Endothelial cell of umbilical vein (primary cell): ENCODE data around the gene CBL.

Experiments used
- EZH2 ChIP-seq: IDR thresholded peaks from 2 replicates; pipeline ENCODE4 v1.6.1; 2012; ENCODE audit warnings: borderline replicate concordance, low read depth, mild to moderate bottlenecking, moderate library complexity, low read length, inconsistent platforms; ENCODE audit not compliant: severe bottlenecking
- FOS ChIP-seq: IDR thresholded peaks from 2 replicates; pipeline ENCODE4 v1.6.1; 2011; ENCODE audit warnings: mild to moderate bottlenecking, low read length, moderate library complexity, borderline replicate concordance; ENCODE audit not compliant: insufficient read depth
- GATA2 ChIP-seq: IDR thresholded peaks from 2 replicates; pipeline ENCODE4 v1.7.0; 2011; ENCODE audit warnings: low read depth, mild to moderate bottlenecking, moderate library complexity, mixed read lengths, low read length; ENCODE audit not compliant: insufficient read length, insufficient read depth
- JUN ChIP-seq: IDR thresholded peaks from 2 replicates; pipeline ENCODE4 v1.6.1; 2011; ENCODE audit warnings: borderline replicate concordance, low read depth; ENCODE audit not compliant: insufficient read length, insufficient read depth
- MYC ChIP-seq: IDR thresholded peaks from one replicate; pipeline ENCODE4 v1.6.1; 2011; ENCODE audit warnings: mild to moderate bottlenecking, low read depth, low read length
- POLR2A ChIP-seq: IDR thresholded peaks from 2 replicates; pipeline ENCODE4 v1.6.1; 2012; ENCODE audit warnings: low read depth, mild to moderate bottlenecking, control low read depth, low read length
- POLR2AphosphoS5 ChIP-seq: IDR thresholded peaks from 2 replicates; pipeline ENCODE4 v1.6.1; 2012; ENCODE audit warnings: low read depth, mild to moderate bottlenecking, control low read depth, low read length, moderate library complexity; ENCODE audit not compliant: insufficient read depth
- TF ChIP-seq, protein P1 (sequence below), 2 donors: IDR thresholded peaks; 1 replicate in 1 of 2; 2 replicates in 1 of 2; pipeline ENCODE4 v1.5.1; 2011; ENCODE audit warnings: low read length in 2 of 2, mild to moderate bottlenecking in 2 of 2, moderate library complexity in 2 of 2, control low read depth in 1 of 2, inconsistent platforms in 1 of 2, low read depth in 1 of 2; ENCODE audit not compliant: insufficient read depth in 1 of 2; ENCODE audit errors: extremely low read depth in 1 of 2
- TF ChIP-seq, protein P2 (sequence below): IDR thresholded peaks from 2 replicates; pipeline ENCODE4 v1.6.1; 2011; ENCODE audit not compliant: insufficient read depth, insufficient read length

DNA sequence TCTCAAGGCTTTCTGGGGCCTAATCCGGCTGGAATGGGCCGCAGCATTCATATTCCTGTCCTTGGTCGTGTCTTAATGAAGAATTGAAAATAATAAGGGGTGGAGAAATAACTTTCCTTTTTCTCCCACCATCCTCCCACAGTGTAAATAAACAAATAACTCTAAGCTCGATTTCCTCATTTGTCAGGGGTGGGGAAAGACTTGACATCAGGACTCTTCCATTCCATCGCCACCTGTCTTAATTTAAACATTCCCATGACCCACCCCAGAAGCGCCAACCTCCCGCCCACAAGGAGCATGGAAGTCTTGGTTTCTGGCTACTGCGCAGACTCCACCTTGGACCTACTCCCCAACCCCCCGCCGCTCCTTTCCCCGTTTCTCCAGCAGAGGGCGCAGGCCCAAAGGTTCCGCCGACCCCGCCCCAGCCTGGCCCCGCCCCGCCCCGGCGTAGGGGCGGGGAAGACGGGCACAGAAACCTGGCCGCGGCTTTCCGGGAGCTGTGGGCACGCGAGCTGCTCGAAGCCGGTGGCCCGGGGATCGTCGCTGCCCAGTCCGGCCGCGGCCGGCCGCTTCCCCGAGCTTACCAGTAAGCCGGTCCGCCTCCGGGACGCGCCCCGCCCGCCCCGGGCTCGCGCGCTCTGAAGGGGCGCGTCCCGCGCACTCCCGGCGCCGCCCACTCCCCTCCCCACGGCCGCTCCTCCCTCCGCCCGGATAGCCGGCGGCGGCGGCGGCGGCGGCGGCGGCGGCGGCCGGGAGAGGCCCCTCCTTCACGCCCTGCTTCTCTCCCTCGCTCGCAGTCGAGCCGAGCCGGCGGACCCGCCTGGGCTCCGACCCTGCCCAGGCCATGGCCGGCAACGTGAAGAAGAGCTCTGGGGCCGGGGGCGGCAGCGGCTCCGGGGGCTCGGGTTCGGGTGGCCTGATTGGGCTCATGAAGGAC is at the start of gene CBL:
- TF ChIP-seq, protein P1, sequence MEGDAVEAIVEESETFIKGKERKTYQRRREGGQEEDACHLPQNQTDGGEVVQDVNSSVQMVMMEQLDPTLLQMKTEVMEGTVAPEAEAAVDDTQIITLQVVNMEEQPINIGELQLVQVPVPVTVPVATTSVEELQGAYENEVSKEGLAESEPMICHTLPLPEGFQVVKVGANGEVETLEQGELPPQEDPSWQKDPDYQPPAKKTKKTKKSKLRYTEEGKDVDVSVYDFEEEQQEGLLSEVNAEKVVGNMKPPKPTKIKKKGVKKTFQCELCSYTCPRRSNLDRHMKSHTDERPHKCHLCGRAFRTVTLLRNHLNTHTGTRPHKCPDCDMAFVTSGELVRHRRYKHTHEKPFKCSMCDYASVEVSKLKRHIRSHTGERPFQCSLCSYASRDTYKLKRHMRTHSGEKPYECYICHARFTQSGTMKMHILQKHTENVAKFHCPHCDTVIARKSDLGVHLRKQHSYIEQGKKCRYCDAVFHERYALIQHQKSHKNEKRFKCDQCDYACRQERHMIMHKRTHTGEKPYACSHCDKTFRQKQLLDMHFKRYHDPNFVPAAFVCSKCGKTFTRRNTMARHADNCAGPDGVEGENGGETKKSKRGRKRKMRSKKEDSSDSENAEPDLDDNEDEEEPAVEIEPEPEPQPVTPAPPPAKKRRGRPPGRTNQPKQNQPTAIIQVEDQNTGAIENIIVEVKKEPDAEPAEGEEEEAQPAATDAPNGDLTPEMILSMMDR (IDR thresholded peaks at IDR 0.05; ENCODE audit: extremely low read depth in 1 of 2, insufficient read depth in 1 of 2, low read depth in 1 of 2, low read length in 2 of 2) = peak; percentile 81 to 95
- TF ChIP-seq POLR2AphosphoS5 (peak; percentile 54), POLR2A (peak; percentile 35), EZH2 (no peak), GATA2 (no peak), MYC (no peak), JUN (no peak), FOS (no peak)
- TF ChIP-seq, protein P2, sequence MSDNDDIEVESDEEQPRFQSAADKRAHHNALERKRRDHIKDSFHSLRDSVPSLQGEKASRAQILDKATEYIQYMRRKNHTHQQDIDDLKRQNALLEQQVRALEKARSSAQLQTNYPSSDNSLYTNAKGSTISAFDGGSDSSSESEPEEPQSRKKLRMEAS = no peak
